Progenitor cell of endocrine pancreas (in vitro differentiated cells): ENCODE measurements around the gene RFPL4A. TPM values are rescaled to one million over a fixed set of nuclear protein-coding genes. Genes with fewer than 3 reads are reported as not detected.

Experiments
- DNase-seq: peaks from one replicate; pipeline ENCODE4 v3.0.0; 2021; ENCODE audit warnings: low spot score; ENCODE audit not compliant: unreplicated experiment
- H3K27ac Mint-ChIP-seq: 2 replicates; pipeline ENCODE4 v1.8.0; 2021; ENCODE audit warnings: mild to moderate bottlenecking, moderate library complexity, mixed read lengths
- H3K27me3 Mint-ChIP-seq: 2 replicates; pipeline ENCODE4 v1.8.0; 2021; ENCODE audit warnings: mixed read lengths
- H3K36me3 Mint-ChIP-seq: 2 replicates; pipeline ENCODE4 v1.8.0; 2022; ENCODE audit warnings: mixed read lengths; ENCODE audit not compliant: insufficient read depth
- H3K4me1 Mint-ChIP-seq: 2 replicates; pipeline ENCODE4 v1.8.0; 2021; ENCODE audit warnings: low read depth, mixed read lengths
- H3K4me3 Mint-ChIP-seq: 2 replicates; pipeline ENCODE4 v1.8.0; 2021; ENCODE audit warnings: low read depth, mild to moderate bottlenecking, moderate library complexity, mixed read lengths
- H3K9me3 Mint-ChIP-seq: 2 replicates; pipeline ENCODE4 v1.8.0; 2021; ENCODE audit warnings: low read depth, mixed read lengths
- CTCF ChIP-seq: fragments of 200-600 bp; sonication (generic); IDR thresholded peaks from one replicate; pipeline ENCODE4 v1.5.0; 2021; ENCODE audit warnings: antibody characterized with exemption, mild to moderate bottlenecking; ENCODE audit not compliant: unreplicated experiment
- total RNA-seq: library from RNA; stranded (reverse); gene quantifications from 2 replicates; pipeline ENCODE4 v1.2.1, GENCODE V29; 2021

RFPL4A gene
- total RNA-seq, 1 donor from 2014 or later, result not detected

GRCh38 chr19:55811340-55811739 lies 52.4 kb downstream of the RFPL4A start:
- no peak overlapping the region for H3K4me3 Mint-ChIP-seq

DNA sequence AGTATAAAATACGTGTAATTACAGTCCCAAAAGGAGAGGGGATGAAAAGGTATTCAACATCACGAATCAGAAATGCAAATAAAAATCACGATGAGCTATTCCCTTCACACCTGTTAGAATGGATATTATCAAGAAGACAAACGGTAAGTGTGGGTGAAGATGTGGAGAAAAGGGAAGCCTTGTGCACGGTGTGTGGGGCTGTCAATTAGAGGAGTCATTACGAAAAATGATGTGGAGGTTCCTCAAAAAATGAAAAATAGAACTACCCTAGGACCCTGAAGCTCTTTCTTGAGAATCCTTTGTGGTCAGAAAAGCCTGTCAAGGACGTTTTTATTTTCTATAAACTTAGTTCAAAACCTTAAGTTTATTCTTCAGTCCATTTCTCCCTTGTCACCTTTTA lies 53.6 kb downstream of the RFPL4A start:
- H3K27ac Mint-ChIP-seq, result no peak overlapping the region
- no peaks in the 10 kb centered on the region for H3K27me3 Mint-ChIP-seq
- peaks cover 58% of the 10 kb centered on the region for H3K9me3 Mint-ChIP-seq
- no peak for TF ChIP-seq CTCF
- H3K4me1 Mint-ChIP-seq, result no peaks in the 10 kb centered on the region
- peaks cover 3% of the 10 kb centered on the region for H3K36me3 Mint-ChIP-seq
- no peak for DNase-seq
- H3K4me3 Mint-ChIP-seq, result no peak overlapping the region

More at GRCh38 chr19:55811340-55811739, 52.4 kb downstream of the RFPL4A start:
- Mint-ChIP-seq H3K9me3 (peaks cover 58% of the 10 kb centered on the region), H3K36me3 (peaks cover 1% of the 10 kb centered on the region), H3K4me1 (no peaks in the 10 kb centered on the region), H3K27ac (no peak overlapping the region), H3K27me3 (no peaks in the 10 kb centered on the region)
- TF ChIP-seq CTCF, result no peak
- no peak for DNase-seq

Other genes starting within 250 kb of the RFPL4A start
- gene SBK2, start 222.0 kb upstream of the RFPL4A start, total RNA-seq, result 1.9 and 2.3 TPM in 2 replicates
- 0.64 TPM in 1 of 2 replicates, not detected in the other for gene SBK3, start 213.6 kb upstream of the RFPL4A start, total RNA-seq
- 26.6 and 29.1 TPM in 2 replicates for gene ZNF579, start 178.2 kb upstream of the RFPL4A start, total RNA-seq
- 35.5 and 39.0 TPM in 2 replicates for gene FIZ1, start 159.6 kb upstream of the RFPL4A start, total RNA-seq
- 7.9 and 8.5 TPM in 2 replicates for gene ZNF524, start 158.8 kb upstream of the RFPL4A start, total RNA-seq
- 19.0 and 19.9 TPM in 2 replicates for gene ZNF865, start 153.4 kb upstream of the RFPL4A start, total RNA-seq
- 14.6 and 15.3 TPM in 2 replicates for gene ZNF784, start 134.5 kb upstream of the RFPL4A start, total RNA-seq
- gene ZNF580, start 118.1 kb upstream of the RFPL4A start, total RNA-seq, result 45.9 and 46.2 TPM in 2 replicates
- 38.8 and 40.1 TPM in 2 replicates for gene ZNF581, start 115.4 kb upstream of the RFPL4A start, total RNA-seq
- 23.0 and 23.9 TPM in 2 replicates for gene CCDC106, start 110.9 kb upstream of the RFPL4A start, total RNA-seq
- 275 and 281 TPM in 2 replicates for gene U2AF2, start 104.1 kb upstream of the RFPL4A start, total RNA-seq
- 115 and 118 TPM in 2 replicates for gene EPN1, start 83.9 kb upstream of the RFPL4A start, total RNA-seq
- not detected in 2 replicates for gene NLRP9, start 20.7 kb upstream of the RFPL4A start, total RNA-seq
- not detected in 2 replicates for gene RFPL4AL1, start 10.0 kb downstream of the RFPL4A start, total RNA-seq
- gene NLRP11, start 72.9 kb downstream of the RFPL4A start, total RNA-seq, result not detected in 2 replicates
- not detected in 2 replicates for gene NLRP4, start 77.4 kb downstream of the RFPL4A start, total RNA-seq
- gene NLRP13, start 173.2 kb downstream of the RFPL4A start, total RNA-seq, result not detected in 2 replicates
- gene NLRP8, start 188.7 kb downstream of the RFPL4A start, total RNA-seq, result not detected in 2 replicates
- gene NLRP5, start 227.7 kb downstream of the RFPL4A start, total RNA-seq, result not detected in 2 replicates